Breast epithelium (tissue), 4 donors: ENCODE measurements around the gene TTC39A. TPM values are rescaled to one million over a fixed set of nuclear protein-coding genes. Genes with fewer than 3 reads are reported as not detected.

Experiments
- DNase-seq, 2 donors: peaks; one replicate each; pipeline ENCODE4 v3.0.0-alpha.2; 2019; ENCODE audit warnings: low spot score in 2 of 2
- H3K27ac ChIP-seq, 2 donors: fragments of 200-600 bp; sonication (generic) in 1 of 2; one replicate each; pipeline ENCODE4 v1.5.1; 2016 to 2019; ENCODE audit warnings: mild to moderate bottlenecking in 1 of 2
- H3K27me3 ChIP-seq, 2 donors: fragments of 200-600 bp; sonication (generic) in 1 of 2; one replicate each; pipeline versions ENCODE4 v1.5.1 to v1.6.0; 2017 to 2019; ENCODE audit warnings: control low read depth in 1 of 2, mild to moderate bottlenecking in 1 of 2
- H3K36me3 ChIP-seq: fragments of 200-600 bp; one replicate; pipeline ENCODE4 v1.5.1; 2019
- H3K4me1 ChIP-seq, 2 donors: fragments of 200-600 bp; sonication (generic); one replicate each; pipeline ENCODE4 v1.5.1; 2016 to 2019; ENCODE audit warnings: control low read depth in 1 of 2
- H3K4me3 ChIP-seq, 3 donors: fragments of 200-600 bp; sonication (generic); 1 replicate in 2 of 3; 2 replicates in 1 of 3; pipeline ENCODE4 v1.5.1; 2016 to 2019; ENCODE audit warnings: mild to moderate bottlenecking in 3 of 3, moderate library complexity in 2 of 3
- H3K9me3 ChIP-seq, 2 donors: fragments of 200-600 bp; sonication (generic) in 1 of 2; one replicate each; pipeline ENCODE4 v1.5.1; 2016 to 2019; ENCODE audit warnings: control low read depth in 1 of 2
- CTCF ChIP-seq, 3 donors: fragments of 450-650 bp; IDR thresholded peaks; one replicate each; pipeline ENCODE4 v1.5.1; 2016 to 2017; ENCODE audit warnings: antibody characterized with exemption in 3 of 3, mild to moderate bottlenecking in 3 of 3, moderate library complexity in 3 of 3
- POLR2A ChIP-seq: fragments of 450-650 bp; IDR thresholded peaks from one replicate; pipeline ENCODE4 v1.6.1; 2016; ENCODE audit warnings: antibody characterized with exemption, mild to moderate bottlenecking, moderate library complexity
- POLR2AphosphoS5 ChIP-seq, 3 donors: sonication (generic); formaldehyde crosslinking; IDR thresholded peaks; one replicate each; pipeline ENCODE4 v1.6.1; 2017; ENCODE audit warnings: antibody characterized with exemption in 3 of 3
- intact Hi-C: fragments of 100-400 bp; cut with DNase I; formaldehyde crosslinking; loops from one replicate; pipeline ENCODE4 v1.15.1; 2023; ENCODE audit warnings: low total_unique reads
- total RNA-seq, 3 donors: library from RNA; depleted of rRNA; stranded (reverse); fragments of >200 nt; gene quantifications; one replicate each; pipeline ENCODE4 v1.1.0, GENCODE V29; 2016

The TTC39A gene
- total RNA-seq, 3 donors from 2014 or later = 0.96 to 111 (median 72.1) TPM

- H3K36me3 ChIP-seq = no peaks in the 10 kb centered on the region
- H3K9me3 ChIP-seq = no peaks in the 10 kb centered on the region
- DNase-seq = no peak
- intact Hi-C loops = no loop called here
- H3K27me3 ChIP-seq = no peaks in the 10 kb centered on the region
- H3K27ac ChIP-seq = no peak overlapping the region
- no peaks in the 10 kb centered on the region for H3K4me1 ChIP-seq
- TF ChIP-seq POLR2AphosphoS5 (IDR thresholded peaks at IDR 0.05) = no peak
- TF ChIP-seq CTCF (IDR thresholded peaks at IDR 0.05) = no peak
- no peak for TF ChIP-seq POLR2A
- H3K4me3 ChIP-seq = no peak overlapping the region
These were observed 41.8 kb downstream of the TTC39A start for GRCh38 chr1:51288578-51288977.

- TF ChIP-seq POLR2A (no peak), CTCF (IDR thresholded peaks at IDR 0.05) (no peak), POLR2AphosphoS5 (IDR thresholded peaks at IDR 0.05) (no peak)
- H3K4me3 ChIP-seq = no peak overlapping the region
- H3K36me3 ChIP-seq = no peaks in the 10 kb centered on the region
- no peaks in the 10 kb centered on the region for H3K9me3 ChIP-seq
- no peaks in the 10 kb centered on the region for H3K27me3 ChIP-seq
- DNase-seq = no peak
- no peaks in the 10 kb centered on the region for H3K4me1 ChIP-seq
- H3K27ac ChIP-seq = no peak overlapping the region
- intact Hi-C loops = no loop called here
These were observed 42.4 kb downstream of the TTC39A start for GRCh38 chr1:51287966-51288365.

GRCh38 chr1:51285055-51285454 is 45.3 kb downstream of the TTC39A start:
- no peak overlapping the region for H3K4me3 ChIP-seq
- no peaks in the 10 kb centered on the region for H3K9me3 ChIP-seq
- H3K36me3 ChIP-seq = no peaks in the 10 kb centered on the region
- TF ChIP-seq POLR2A (no peak), CTCF (IDR thresholded peaks at IDR 0.05) (no peak), POLR2AphosphoS5 (IDR thresholded peaks at IDR 0.05) (no peak)
- H3K27ac ChIP-seq = no peak overlapping the region
- H3K27me3 ChIP-seq = no peaks in the 10 kb centered on the region
- no peaks in the 10 kb centered on the region for H3K4me1 ChIP-seq
- DNase-seq = no peak
- intact Hi-C loops = no loop called here

GRCh38 chr1:51284487-51284954 is 45.8 kb downstream of the TTC39A start:
- no peaks in the 10 kb centered on the region for H3K4me1 ChIP-seq
- intact Hi-C loops = no loop called here
- H3K4me3 ChIP-seq = no peak overlapping the region
- no peak for TF ChIP-seq POLR2A
- TF ChIP-seq POLR2AphosphoS5 (IDR thresholded peaks at IDR 0.05) = no peak
- TF ChIP-seq CTCF (IDR thresholded peaks at IDR 0.05) = no peak
- no peaks in the 10 kb centered on the region for H3K27me3 ChIP-seq
- no peaks in the 10 kb centered on the region for H3K9me3 ChIP-seq
- H3K36me3 ChIP-seq = no peaks in the 10 kb centered on the region
- no peak for DNase-seq
- no peak overlapping the region for H3K27ac ChIP-seq

- TF ChIP-seq POLR2A (no peak), POLR2AphosphoS5 (IDR thresholded peaks at IDR 0.05) (no peak), CTCF (IDR thresholded peaks at IDR 0.05) (no peak)
- DNase-seq = no peak
- Histone ChIP-seq H3K27me3 (no peaks in the 10 kb centered on the region), H3K27ac (no peak overlapping the region), H3K4me3 (no peak overlapping the region), H3K36me3 (no peaks in the 10 kb centered on the region), H3K4me1 (no peaks in the 10 kb centered on the region), H3K9me3 (no peaks in the 10 kb centered on the region)
- intact Hi-C loops = no loop called here
These were observed 46.4 kb downstream of the TTC39A start for GRCh38 chr1:51283979-51284378.
